Breast epithelium (tissue), 4 donors: Measurements from ENCODE around the gene GATB. TPM values are rescaled to one million over a fixed set of nuclear protein-coding genes. Genes with fewer than 3 reads are reported as not detected.

Source experiments
- DNase-seq, 2 donors: peaks; one replicate each; pipeline ENCODE4 v3.0.0-alpha.2; 2019; ENCODE audit warnings: low spot score in 2 of 2
- H3K27ac ChIP-seq, 2 donors: fragments of 200-600 bp; sonication (generic) in 1 of 2; one replicate each; pipeline ENCODE4 v1.5.1; 2016 to 2019; ENCODE audit warnings: mild to moderate bottlenecking in 1 of 2
- H3K27me3 ChIP-seq, 2 donors: fragments of 200-600 bp; sonication (generic) in 1 of 2; one replicate each; pipeline versions ENCODE4 v1.5.1 to v1.6.0; 2017 to 2019; ENCODE audit warnings: control low read depth in 1 of 2, mild to moderate bottlenecking in 1 of 2
- H3K36me3 ChIP-seq: fragments of 200-600 bp; one replicate; pipeline ENCODE4 v1.5.1; 2019
- H3K4me1 ChIP-seq, 2 donors: fragments of 200-600 bp; sonication (generic); one replicate each; pipeline ENCODE4 v1.5.1; 2016 to 2019; ENCODE audit warnings: control low read depth in 1 of 2
- H3K4me3 ChIP-seq, 3 donors: fragments of 200-600 bp; sonication (generic); 1 replicate in 2 of 3; 2 replicates in 1 of 3; pipeline ENCODE4 v1.5.1; 2016 to 2019; ENCODE audit warnings: mild to moderate bottlenecking in 3 of 3, moderate library complexity in 2 of 3
- H3K9me3 ChIP-seq, 2 donors: fragments of 200-600 bp; sonication (generic) in 1 of 2; one replicate each; pipeline ENCODE4 v1.5.1; 2016 to 2019; ENCODE audit warnings: control low read depth in 1 of 2
- CTCF ChIP-seq, 3 donors: fragments of 450-650 bp; IDR thresholded peaks; one replicate each; pipeline ENCODE4 v1.5.1; 2016 to 2017; ENCODE audit warnings: antibody characterized with exemption in 3 of 3, mild to moderate bottlenecking in 3 of 3, moderate library complexity in 3 of 3
- POLR2A ChIP-seq: fragments of 450-650 bp; IDR thresholded peaks from one replicate; pipeline ENCODE4 v1.6.1; 2016; ENCODE audit warnings: antibody characterized with exemption, mild to moderate bottlenecking, moderate library complexity
- POLR2AphosphoS5 ChIP-seq, 3 donors: sonication (generic); formaldehyde crosslinking; IDR thresholded peaks; one replicate each; pipeline ENCODE4 v1.6.1; 2017; ENCODE audit warnings: antibody characterized with exemption in 3 of 3
- intact Hi-C: fragments of 100-400 bp; cut with DNase I; formaldehyde crosslinking; loops from one replicate; pipeline ENCODE4 v1.15.1; 2023; ENCODE audit warnings: low total_unique reads
- total RNA-seq, 3 donors: library from RNA; depleted of rRNA; stranded (reverse); fragments of >200 nt; gene quantifications; one replicate each; pipeline ENCODE4 v1.1.0, GENCODE V29; 2016

Gene GATB
- total RNA-seq, 3 donors from 2014 or later: 12.8 to 26.6 (median 20.6) TPM

- intact Hi-C loops: no loop called here
- no peaks in the 10 kb centered on the region for H3K27me3 ChIP-seq
- no peak overlapping the region for H3K27ac ChIP-seq
- H3K36me3 ChIP-seq: no peaks in the 10 kb centered on the region
- H3K4me1 ChIP-seq: no peaks in the 10 kb centered on the region
- no peaks in the 10 kb centered on the region for H3K9me3 ChIP-seq
- no peak for DNase-seq
- H3K4me3 ChIP-seq: no peak overlapping the region
- TF ChIP-seq POLR2A (no peak), POLR2AphosphoS5 (IDR thresholded peaks at IDR 0.05) (no peak), CTCF (IDR thresholded peaks at IDR 0.05) (no peak)
These were observed 44.9 kb downstream of the GATB start for GRCh38 chr4:151715881-151716280.

GRCh38 chr4:151712777-151713176 is 48.0 kb downstream of the GATB start:
- Histone ChIP-seq H3K4me1 (no peaks in the 10 kb centered on the region), H3K27ac (no peak overlapping the region), H3K4me3 (no peak overlapping the region), H3K27me3 (no peaks in the 10 kb centered on the region), H3K9me3 (no peaks in the 10 kb centered on the region), H3K36me3 (no peaks in the 10 kb centered on the region)
- TF ChIP-seq CTCF (IDR thresholded peaks at IDR 0.05): no peak
- TF ChIP-seq POLR2A: no peak
- TF ChIP-seq POLR2AphosphoS5 (IDR thresholded peaks at IDR 0.05): no peak
- intact Hi-C loops: no loop called here
- no peak for DNase-seq

GRCh38 chr4:151711646-151712045 is 49.2 kb downstream of the GATB start:
- TF ChIP-seq POLR2A (no peak), CTCF (IDR thresholded peaks at IDR 0.05) (no peak), POLR2AphosphoS5 (IDR thresholded peaks at IDR 0.05) (no peak)
- no peaks in the 10 kb centered on the region for H3K9me3 ChIP-seq
- no peaks in the 10 kb centered on the region for H3K36me3 ChIP-seq
- DNase-seq: no peak
- H3K4me1 ChIP-seq: no peaks in the 10 kb centered on the region
- H3K4me3 ChIP-seq: no peak overlapping the region
- H3K27me3 ChIP-seq: no peaks in the 10 kb centered on the region
- intact Hi-C loops: no loop called here
- H3K27ac ChIP-seq: no peak overlapping the region

GRCh38 chr4:151709587-151709986 is 51.2 kb downstream of the GATB start:
- intact Hi-C loops: no loop called here
- Histone ChIP-seq H3K9me3 (no peaks in the 10 kb centered on the region), H3K36me3 (no peaks in the 10 kb centered on the region), H3K4me3 (no peak overlapping the region), H3K4me1 (no peaks in the 10 kb centered on the region), H3K27me3 (no peaks in the 10 kb centered on the region), H3K27ac (no peak overlapping the region)
- DNase-seq: no peak
- TF ChIP-seq CTCF (IDR thresholded peaks at IDR 0.05) (no peak), POLR2A (no peak)

GRCh38 chr4:151709071-151709470 is 51.7 kb downstream of the GATB start:
- no peak overlapping the region for H3K27ac ChIP-seq
- no peak for DNase-seq
- H3K4me3 ChIP-seq: no peak overlapping the region
- no peaks in the 10 kb centered on the region for H3K9me3 ChIP-seq
- TF ChIP-seq POLR2A: no peak
- no peaks in the 10 kb centered on the region for H3K27me3 ChIP-seq
- intact Hi-C loops: no loop called here
- H3K36me3 ChIP-seq: no peaks in the 10 kb centered on the region
- no peaks in the 10 kb centered on the region for H3K4me1 ChIP-seq

- no peak overlapping the region for H3K27ac ChIP-seq
These were observed 52.7 kb downstream of the GATB start for GRCh38 chr4:151708100-151708499.

More at GRCh38 chr4:151708100-151708499, 52.7 kb downstream of the GATB start:
- intact Hi-C loops: no loop called here
- Histone ChIP-seq H3K36me3 (no peaks in the 10 kb centered on the region), H3K9me3 (no peaks in the 10 kb centered on the region), H3K4me1 (no peaks in the 10 kb centered on the region), H3K4me3 (no peak overlapping the region), H3K27me3 (no peaks in the 10 kb centered on the region)
- DNase-seq: no peak
- TF ChIP-seq CTCF (IDR thresholded peaks at IDR 0.05) (no peak), POLR2AphosphoS5 (IDR thresholded peaks at IDR 0.05) (no peak), POLR2A (no peak)
